HEK293 (cell line): ENCODE results near the gene TSPAN14.
"Not testable (repeated sequence)": the region's sequence is repeated elsewhere in the genome, so short reads cannot be mapped to it uniquely, and the experiment has no call there.

ENCODE experiments used
- CTCF ChIA-PET: fragments of 350-600 bp; formaldehyde crosslinking; extraction: SDS; loops from one replicate; lab custom pipeline; 2021; ENCODE audit warnings: antibody characterized with exemption; lab: Yijun Ruan, JAX
- POLR2A ChIA-PET: fragments of 300-600 bp; formaldehyde crosslinking; extraction: SDS; loops from one replicate; lab custom pipeline; 2020; ENCODE audit warnings: antibody characterized with exemption, inconsistent platforms; lab: Yijun Ruan, JAX
- H3K27ac ChIP-seq: fragments of 200-500 bp; sonication (Bioruptor generic); 2 replicates; pipeline ENCODE4 v1.5.1; 2014; ENCODE audit warnings: low read depth, low read length, control low read depth, inconsistent platforms; ENCODE audit errors: extremely low read depth
- H3K36me3 ChIP-seq, 2 experiments: fragments of 200-500 bp in 1 of 2; sonication (Bioruptor generic) in 1 of 2; 1 replicate in 1 of 2; 2 replicates in 1 of 2; pipeline ENCODE4 v1.5.1; 2014 to 2017; ENCODE audit warnings: inconsistent platforms in 2 of 2, low read length in 2 of 2; ENCODE audit not compliant: control insufficient read depth in 2 of 2, insufficient read depth in 1 of 2
- H3K4me1 ChIP-seq: fragments of 200-500 bp; sonication (Bioruptor generic); 2 replicates; pipeline ENCODE4 v1.5.1; 2014; ENCODE audit warnings: mild to moderate bottlenecking, low read length, inconsistent platforms; ENCODE audit not compliant: control insufficient read depth, insufficient read depth
- H3K4me3 ChIP-seq: 2 replicates; pipeline ENCODE4 v1.5.1; 2011; ENCODE audit warnings: low read depth, mild to moderate bottlenecking, control low read depth, low read length, moderate library complexity
- H3K9me3 ChIP-seq: fragments of 200-500 bp; sonication (Bioruptor generic); 2 replicates; pipeline ENCODE4 v1.5.1; 2014; ENCODE audit warnings: low read depth, low read length, inconsistent platforms; ENCODE audit not compliant: control insufficient read depth, insufficient read depth
- HOXC10 ChIP-seq: sonication (generic); formaldehyde crosslinking; IDR thresholded peaks from 2 replicates; pipeline ENCODE4 v1.8.1; 2023; ENCODE audit warnings: mild to moderate bottlenecking, missing genetic modification reagents
- KLF10 ChIP-seq: fragments of 450-650 bp; IDR thresholded peaks from 2 replicates; pipeline ENCODE4 v1.5.1; 2018; ENCODE audit warnings: missing biosample characterization, mild to moderate bottlenecking, missing genetic modification characterization
- REPIN1 ChIP-seq: fragments of 450-650 bp; formaldehyde crosslinking; IDR thresholded peaks from 2 replicates; pipeline ENCODE4 v1.5.1; 2017; ENCODE audit warnings: missing biosample characterization, missing genetic modification characterization, low read depth
- SETDB1 ChIP-seq: IDR thresholded peaks from one replicate; pipeline ENCODE4 v1.6.1; 2017; ENCODE audit warnings: mild to moderate bottlenecking, low read length, moderate library complexity, mixed read lengths; ENCODE audit not compliant: insufficient read length
- ZNF146 ChIP-seq: fragments of 450-650 bp; formaldehyde crosslinking; IDR thresholded peaks from 2 replicates; pipeline ENCODE4 v1.5.1; 2016; ENCODE audit warnings: missing biosample characterization, missing genetic modification characterization
- ZNF223 ChIP-seq: fragments of 450-650 bp; formaldehyde crosslinking; IDR thresholded peaks from 2 replicates; pipeline ENCODE4 v1.5.1; 2016; ENCODE audit warnings: missing biosample characterization, missing genetic modification characterization
- ZNF266 ChIP-seq: fragments of 450-650 bp; formaldehyde crosslinking; IDR thresholded peaks from 2 replicates; pipeline ENCODE4 v1.5.1; 2016; ENCODE audit warnings: missing biosample characterization, missing genetic modification characterization, low read depth
- ZNF274 ChIP-seq, 2 experiments: fragments of 200-500 bp in 1 of 2; fragments of 450-650 bp in 1 of 2; sonication (Bioruptor generic) in 1 of 2; formaldehyde crosslinking in 1 of 2; IDR thresholded peaks; 2 replicates each; pipeline versions ENCODE4 v1.5.1 to v1.6.1; 2014 to 2016; ENCODE audit warnings: borderline replicate concordance in 1 of 2, inconsistent platforms in 1 of 2, low read length in 1 of 2, missing biosample characterization in 1 of 2, missing genetic modification characterization in 1 of 2
- ZNF37A ChIP-seq: fragments of 450-650 bp; IDR thresholded peaks from 2 replicates; pipeline ENCODE4 v1.5.1; 2018; ENCODE audit warnings: missing biosample characterization, missing genetic modification characterization
- ZNF473 ChIP-seq: fragments of 450-650 bp; formaldehyde crosslinking; IDR thresholded peaks from 2 replicates; pipeline ENCODE4 v1.5.1; 2017; ENCODE audit warnings: missing biosample characterization, missing genetic modification characterization
- ZNF510 ChIP-seq: fragments of 450-650 bp; formaldehyde crosslinking; IDR thresholded peaks from 2 replicates; pipeline ENCODE4 v1.5.1; 2018; ENCODE audit warnings: mild to moderate bottlenecking, missing genetic modification characterization, missing biosample characterization; ENCODE audit not compliant: insufficient replicate concordance
- ZNF777 ChIP-seq: fragments of 450-650 bp; formaldehyde crosslinking; IDR thresholded peaks from 2 replicates; pipeline ENCODE4 v1.5.1; 2017; ENCODE audit warnings: missing biosample characterization, missing genetic modification characterization, borderline replicate concordance
- TF ChIP-seq, protein P1 (sequence below): fragments of 450-650 bp; formaldehyde crosslinking; IDR thresholded peaks from 2 replicates; pipeline ENCODE4 v1.5.1; 2016; ENCODE audit warnings: missing biosample characterization, missing genetic modification characterization
- TF ChIP-seq, protein P2 (sequence below): fragments of 450-650 bp; formaldehyde crosslinking; IDR thresholded peaks from 2 replicates; pipeline ENCODE4 v1.5.1; 2016; ENCODE audit warnings: missing biosample characterization, missing genetic modification characterization
- TF ChIP-seq, protein P3 (sequence below): fragments of 450-650 bp; formaldehyde crosslinking; IDR thresholded peaks from 2 replicates; pipeline ENCODE4 v1.5.1; 2016; ENCODE audit warnings: missing biosample characterization, missing genetic modification characterization
- TF ChIP-seq, protein P4 (sequence below): fragments of 450-650 bp; formaldehyde crosslinking; IDR thresholded peaks from 2 replicates; pipeline ENCODE4 v1.5.1; 2016; ENCODE audit warnings: missing biosample characterization, missing genetic modification characterization

Gene TSPAN14

DNA sequence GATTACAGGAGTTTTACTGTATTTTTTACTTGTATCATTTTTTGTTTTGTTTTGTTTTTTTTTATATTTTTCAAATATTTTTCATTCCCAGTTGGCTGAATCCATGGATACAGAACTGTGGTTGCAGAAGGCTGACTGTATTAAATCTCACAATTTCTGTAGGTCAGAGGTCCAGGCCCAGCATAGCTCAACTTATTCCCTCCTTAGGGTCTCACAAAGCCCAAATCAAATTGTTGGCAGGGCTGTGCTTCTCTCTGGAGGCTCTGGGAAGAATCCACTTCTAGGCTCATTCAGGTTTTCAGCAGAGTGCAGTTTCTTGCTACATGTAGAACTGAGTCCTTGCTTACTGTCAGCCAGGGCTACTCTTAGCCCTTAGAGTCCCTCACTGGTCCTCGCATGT, 22.6 kb downstream of the TSPAN14 start:
- no peaks in the 10 kb centered on the region for H3K4me1 ChIP-seq
- POLR2A ChIA-PET: no interaction called here
- H3K27ac ChIP-seq: no peak overlapping the region
- CTCF ChIA-PET: interaction anchor here (2.1 kb wide), 1 partner anchor 29 kb away, joined by 7 read pairs; no protein-coding TSS in a partner anchor
- H3K36me3 ChIP-seq: no peaks in the 10 kb centered on the region
- TF ChIP-seq HOXC10 (no peak), ZNF266 (no peak), ZNF473 (tag by site-specific recombination) (no peak)
- TF ChIP-seq, protein P1, sequence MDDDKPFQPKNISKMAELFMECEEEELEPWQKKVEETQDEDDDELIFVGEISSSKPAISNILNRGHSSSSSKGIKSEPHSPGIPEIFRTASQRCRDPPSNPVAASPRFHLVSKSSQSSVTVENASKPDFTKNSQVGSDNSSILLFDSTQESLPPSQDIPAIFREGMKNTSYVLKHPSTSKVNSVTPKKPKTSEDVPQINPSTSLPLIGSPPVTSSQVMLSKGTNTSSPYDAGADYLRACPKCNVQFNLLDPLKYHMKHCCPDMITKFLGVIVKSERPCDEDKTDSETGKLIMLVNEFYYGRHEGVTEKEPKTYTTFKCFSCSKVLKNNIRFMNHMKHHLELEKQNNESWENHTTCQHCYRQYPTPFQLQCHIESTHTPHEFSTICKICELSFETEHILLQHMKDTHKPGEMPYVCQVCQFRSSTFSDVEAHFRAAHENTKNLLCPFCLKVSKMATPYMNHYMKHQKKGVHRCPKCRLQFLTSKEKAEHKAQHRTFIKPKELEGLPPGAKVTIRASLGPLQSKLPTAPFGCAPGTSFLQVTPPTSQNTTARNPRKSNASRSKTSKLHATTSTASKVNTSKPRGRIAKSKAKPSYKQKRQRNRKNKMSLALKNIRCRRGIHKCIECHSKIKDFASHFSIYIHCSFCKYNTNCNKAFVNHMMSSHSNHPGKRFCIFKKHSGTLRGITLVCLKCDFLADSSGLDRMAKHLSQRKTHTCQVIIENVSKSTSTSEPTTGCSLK: no peak
- no peaks in the 10 kb centered on the region for H3K9me3 ChIP-seq
- H3K4me3 ChIP-seq: no peak overlapping the region

DNA sequence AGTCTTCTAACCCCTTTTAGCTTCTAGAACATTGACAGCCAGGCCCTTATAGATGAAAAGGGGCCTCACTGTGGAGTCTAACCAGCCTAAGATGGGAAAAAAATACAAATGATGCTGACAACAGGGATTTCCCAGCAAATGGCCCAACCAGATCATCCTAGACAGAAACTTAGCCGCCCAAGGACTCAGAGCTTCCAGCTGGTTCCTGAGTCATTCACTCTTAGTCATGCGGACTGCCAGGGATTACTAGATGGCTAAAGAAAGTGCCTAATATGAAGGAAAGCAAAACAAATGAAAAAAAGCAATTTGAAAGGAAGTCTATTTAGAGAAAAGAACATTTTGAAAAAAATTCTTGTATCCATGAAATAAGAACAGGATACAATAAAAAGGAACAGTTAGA, 23.7 kb downstream of the TSPAN14 start:
- Histone ChIP-seq H3K4me1 (no peaks in the 10 kb centered on the region), H3K36me3 (no peaks in the 10 kb centered on the region), H3K9me3 (no peaks in the 10 kb centered on the region)
- TF ChIP-seq SETDB1: peak; percentile 39
- no peak for TF ChIP-seq ZNF274 (IDR thresholded peaks at IDR 0.05; ENCODE audit: low read length)
- no peak for TF ChIP-seq ZNF274 (tag by site-specific recombination; IDR thresholded peaks at IDR 0.05; ENCODE audit: borderline replicate concordance)
- TF ChIP-seq, all 188 proteins: peak for 1
- ChIA-PET POLR2A (no interaction called here), CTCF (interaction anchor here (2.1 kb wide), 1 partner anchor 28 kb away, joined by 7 read pairs; no protein-coding TSS in a partner anchor)
- Histone ChIP-seq H3K4me3 (no peak overlapping the region), H3K27ac (no peak overlapping the region)

DNA sequence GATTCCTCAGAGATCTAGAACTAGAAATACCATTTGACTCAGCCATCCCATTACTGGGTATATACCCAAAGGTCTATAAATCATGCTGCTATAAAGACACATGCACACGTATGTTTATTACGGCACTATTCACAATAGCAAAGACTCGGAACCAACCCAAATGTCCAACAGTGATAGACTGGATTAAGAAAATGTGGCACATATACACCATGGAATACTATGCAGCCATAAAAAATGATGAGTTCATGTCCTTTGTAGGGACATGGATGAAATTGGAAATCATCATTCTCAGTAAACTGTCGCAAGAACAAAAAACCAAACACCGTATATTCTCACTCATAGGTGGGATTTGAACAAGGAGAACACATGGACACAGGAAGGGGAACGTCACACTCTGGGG, 26.3 kb downstream of the TSPAN14 start:
- H3K4me1 ChIP-seq: not testable (repeated sequence)

DNA sequence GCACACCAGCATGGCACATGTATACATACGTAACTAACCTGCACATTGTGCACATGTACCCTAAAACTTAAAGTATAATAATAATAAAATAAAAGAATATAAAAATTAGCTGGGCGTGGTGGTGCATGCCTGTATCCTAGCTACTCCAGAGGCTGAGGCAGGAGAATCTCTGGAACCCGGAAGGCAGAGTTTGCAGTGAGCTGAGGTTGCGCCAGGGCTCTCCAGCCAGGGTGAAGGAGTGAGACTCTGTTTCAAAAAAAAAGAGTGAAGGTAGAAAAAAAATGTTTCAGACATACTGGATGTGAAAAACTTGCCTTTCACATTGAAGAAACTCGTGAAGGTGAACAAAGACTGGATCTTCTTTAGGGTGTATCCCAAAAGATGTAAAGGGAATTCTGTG, 26.7 kb downstream of the TSPAN14 start:
- H3K9me3 ChIP-seq: no peaks in the 10 kb centered on the region
- ChIA-PET POLR2A (no interaction called here), CTCF (no interaction called here)
- TF ChIP-seq KLF10 (tag by site-specific recombination) (no peak), ZNF37A (tag by site-specific recombination) (no peak), ZNF223 (no peak), ZNF510 (tag by site-specific recombination) (no peak), ZNF777 (tag by site-specific recombination) (no peak), REPIN1 (tag by site-specific recombination) (no peak)
- TF ChIP-seq, protein P2, sequence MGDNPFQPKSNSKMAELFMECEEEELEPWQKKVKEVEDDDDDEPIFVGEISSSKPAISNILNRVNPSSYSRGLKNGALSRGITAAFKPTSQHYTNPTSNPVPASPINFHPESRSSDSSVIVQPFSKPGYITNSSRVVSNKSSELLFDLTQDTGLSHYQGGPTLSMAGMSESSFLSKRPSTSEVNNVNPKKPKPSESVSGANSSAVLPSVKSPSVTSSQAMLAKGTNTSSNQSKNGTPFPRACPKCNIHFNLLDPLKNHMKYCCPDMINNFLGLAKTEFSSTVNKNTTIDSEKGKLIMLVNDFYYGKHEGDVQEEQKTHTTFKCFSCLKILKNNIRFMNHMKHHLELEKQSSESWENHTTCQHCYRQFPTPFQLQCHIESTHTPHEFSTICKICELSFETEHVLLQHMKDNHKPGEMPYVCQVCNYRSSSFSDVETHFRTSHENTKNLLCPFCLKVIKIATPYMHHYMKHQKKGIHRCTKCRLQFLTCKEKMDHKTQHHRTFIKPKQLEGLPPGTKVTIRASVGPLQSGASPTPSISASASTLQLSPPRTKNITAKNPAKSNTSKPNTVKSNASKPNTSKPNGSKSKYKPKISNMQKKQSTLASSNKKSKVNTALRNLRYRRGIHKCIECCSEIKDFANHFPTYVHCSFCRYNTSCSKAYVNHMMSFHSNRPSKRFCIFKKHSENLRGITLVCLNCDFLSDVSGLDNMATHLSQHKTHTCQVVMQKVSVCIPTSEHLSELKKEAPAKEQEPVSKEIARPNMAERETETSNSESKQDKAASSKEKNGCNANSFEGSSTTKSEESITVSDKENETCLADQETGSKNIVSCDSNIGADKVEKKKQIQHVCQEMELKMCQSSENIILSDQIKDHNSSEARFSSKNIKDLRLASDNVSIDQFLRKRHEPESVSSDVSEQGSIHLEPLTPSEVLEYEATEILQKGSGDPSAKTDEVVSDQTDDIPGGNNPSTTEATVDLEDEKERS (tag by site-specific recombination): no peak
- TF ChIP-seq, protein P3, sequence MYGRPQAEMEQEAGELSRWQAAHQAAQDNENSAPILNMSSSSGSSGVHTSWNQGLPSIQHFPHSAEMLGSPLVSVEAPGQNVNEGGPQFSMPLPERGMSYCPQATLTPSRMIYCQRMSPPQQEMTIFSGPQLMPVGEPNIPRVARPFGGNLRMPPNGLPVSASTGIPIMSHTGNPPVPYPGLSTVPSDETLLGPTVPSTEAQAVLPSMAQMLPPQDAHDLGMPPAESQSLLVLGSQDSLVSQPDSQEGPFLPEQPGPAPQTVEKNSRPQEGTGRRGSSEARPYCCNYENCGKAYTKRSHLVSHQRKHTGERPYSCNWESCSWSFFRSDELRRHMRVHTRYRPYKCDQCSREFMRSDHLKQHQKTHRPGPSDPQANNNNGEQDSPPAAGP (tag by site-specific recombination): no peak
- no peaks in the 10 kb centered on the region for H3K4me1 ChIP-seq
- no peaks in the 10 kb centered on the region for H3K36me3 ChIP-seq
- H3K4me3 ChIP-seq: no peak overlapping the region
- H3K27ac ChIP-seq: no peak overlapping the region

More for the DNA sequence above, 26.3 kb downstream of the TSPAN14 start:
- H3K36me3 ChIP-seq, CTCF ChIA-PET, H3K27ac ChIP-seq, POLR2A ChIA-PET: not testable (repeated sequence)
- peak; percentile 73 for TF ChIP-seq ZNF146 (tag by site-specific recombination)
- TF ChIP-seq, protein P4, sequence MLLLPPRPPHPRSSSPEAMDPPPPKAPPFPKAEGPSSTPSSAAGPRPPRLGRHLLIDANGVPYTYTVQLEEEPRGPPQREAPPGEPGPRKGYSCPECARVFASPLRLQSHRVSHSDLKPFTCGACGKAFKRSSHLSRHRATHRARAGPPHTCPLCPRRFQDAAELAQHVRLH (tag by site-specific recombination): 0 out of 2 replicates have a peak, but pooled peaks have one; percentile 23
- TF ChIP-seq, all 188 proteins: peak for 2; not testable (repeated sequence) for 186
- not testable (repeated sequence) for H3K4me3 ChIP-seq, H3K9me3 ChIP-seq
